K562 (cell line): Measurements from ENCODE around the gene FH. TPM values are rescaled to one million over a fixed set of nuclear protein-coding genes. Genes with fewer than 3 reads are reported as not detected.
A peak's percentile ranks its signal among the peaks of the same experiment; 100 is the strongest.

ENCODE experiments used
- BMI1 ChIP-seq: fragments of 150-350 bp; IDR thresholded peaks from 2 replicates; pipeline ENCODE4 v1.6.1; 2014; ENCODE audit warnings: low read length
- CBFA2T3 ChIP-seq: fragments of 450-650 bp; IDR thresholded peaks from 2 replicates; pipeline ENCODE4 v1.6.1; 2017
- CREM ChIP-seq: IDR thresholded peaks from 2 replicates; pipeline ENCODE4 v1.6.1; 2014; ENCODE audit warnings: antibody characterized with exemption, low read depth
- DPF2 ChIP-seq: fragments of 450-650 bp; IDR thresholded peaks from 2 replicates; pipeline ENCODE4 v1.6.1; 2016
- FOXA3 ChIP-seq, 2 experiments: fragments of 450-650 bp in 1 of 2; sonication (generic) in 1 of 2; formaldehyde crosslinking; IDR thresholded peaks in 1 of 2; conservative IDR thresholded peaks in 1 of 2; 2 replicates each; pipeline versions ENCODE4 v1.4.0 to v1.8.0; 2020 to 2022; ENCODE audit warnings: mild to moderate bottlenecking in 2 of 2, missing genetic modification reagents in 1 of 2
- ILF3 ChIP-seq: fragments of 450-650 bp; IDR thresholded peaks from 2 replicates; pipeline ENCODE4 v1.6.1; 2018; ENCODE audit warnings: antibody characterized with exemption, mild to moderate bottlenecking, moderate library complexity, borderline replicate concordance
- PRDM10 ChIP-seq: fragments of 450-650 bp; IDR thresholded peaks from 2 replicates; pipeline ENCODE4 v1.6.1; 2018; ENCODE audit not compliant: partially characterized antibody
- RBM39 ChIP-seq: fragments of 200-400 bp; formaldehyde crosslinking; optimal IDR thresholded peaks from 2 replicates; pipeline ENCODE3; 2018; ENCODE audit warnings: low read depth, low read length
- SMARCA4 ChIP-seq: fragments of 450-650 bp; IDR thresholded peaks from 2 replicates; pipeline ENCODE4 v1.6.1; 2016
- SUPT5H ChIP-seq: fragments of 450-650 bp; IDR thresholded peaks from 2 replicates; pipeline ENCODE4 v1.6.1; 2016
- TAL1 ChIP-seq: fragments of 450-650 bp; IDR thresholded peaks from 2 replicates; pipeline ENCODE4 v1.6.1; 2016; ENCODE audit warnings: mild to moderate bottlenecking
- TRIM25 ChIP-seq: fragments of 450-650 bp; IDR thresholded peaks from 2 replicates; pipeline ENCODE4 v1.7.0; 2016; ENCODE audit warnings: borderline replicate concordance
- ZC3H8 ChIP-seq: fragments of 450-650 bp; IDR thresholded peaks from 2 replicates; pipeline ENCODE4 v1.6.1; 2017
- ZNF407 ChIP-seq: fragments of 450-650 bp; IDR thresholded peaks from 2 replicates; pipeline ENCODE4 v1.6.1; 2016; ENCODE audit warnings: low read depth
- ZNF766 ChIP-seq: fragments of 200-800 bp; sonication (Bioruptor generic); conservative IDR thresholded peaks from 2 replicates; pipeline ENCODE4 v1.6.1; 2016; ENCODE audit warnings: missing genetic modification characterization, missing compliant biosample characterization
- polyA plus RNA-seq, 8 experiments: library from polyadenylated mRNA; depleted of rRNA in 4 of 8; stranded (reverse) in 5 of 8; unstranded in 3 of 8; fragments of >200 nt; fragmentation: Nextera tagmentation in 2 of 8; fragmentation: Illumina TruSeq in 1 of 8; extraction: Ambion mirVana in 2 of 8; extraction: Trizol in 1 of 8; gene quantifications; 2 replicates each; pipeline versions ENCODE4 v1.2.1 to v1.2.3, GENCODE V29; 2011 to 2014; ENCODE audit warnings: inconsistent platforms in 1 of 8, missing spikeins in 1 of 8
- total RNA-seq, 7 experiments: library from RNA; depleted of rRNA in 6 of 7; stranded (reverse); fragments of >200 nt in 6 of 7; fragmentation: Illumina TruSeq in 2 of 7; extraction: Trizol in 2 of 7; gene quantifications; 2 replicates each; pipeline versions ENCODE4 v1.2.1 to v1.2.3, GENCODE V29; 2011 to 2021; ENCODE audit warnings: low replicate concordance in 1 of 7

The FH gene
- total and polyA plus RNA-seq, 9 of the 15 experiments (the other 6 are each of a cell fraction or from before 2014, with no cell fraction given) = 117 to 240 (median 211) TPM

GRCh38 chr1:241485554-241485992 is 34.0 kb downstream of the FH start (continued):
- TF ChIP-seq PRDM10 (no peak), SMARCA4 (peak; percentile 75), SUPT5H (no peak), ZC3H8 (no peak), ILF3 (no peak), BMI1 (no peak), TAL1 (peak; percentile 74), TRIM25 (no peak), DPF2 (peak; percentile 73), RBM39 (no peak), CBFA2T3 (peak; percentile 74), ZNF407 (no peak), FOXA3 (CRISPR knock-in tag; conservative IDR thresholded peaks at IDR 0.05 in 1 of 2, IDR thresholded peaks at IDR 0.05 in 1 of 2) (peak in 1 of 2 experiments; percentile 80; a peak in 2 of 4 replicates), ZNF766 (CRISPR knock-in tag) (no peak), CREM (no peak)
